ENCODE measurements around the gene GSS. TPM values are rescaled to one million over a fixed set of nuclear protein-coding genes. Genes with fewer than 3 reads are reported as not detected.

GSS gene
- total and polyA plus RNA-seq, 2 of the 8 experiments (the other 6 are each of a cell fraction or from before 2014, with no cell fraction given) = 34.6 to 43.2 TPM

GRCh38 chr20:34995696-34996095 is 40.1 kb upstream of the GSS start:
- Histone ChIP-seq H2BK5ac (ENCODE audit: low read depth, low read length) (no peak overlapping the region), H3K9me3 (ENCODE audit: insufficient read depth in 2 of 2, low read depth in 1 of 2, low read length in 1 of 2) (no peaks in the 10 kb centered on the region), H4K91ac (replicated peaks; ENCODE audit: insufficient read length, low read length) (no peak overlapping the region), H3K23ac (ENCODE audit: insufficient read length) (no peak overlapping the region), H3K79me2 (ENCODE audit: control insufficient read depth in 1 of 2, insufficient read depth in 2 of 2, low read length in 2 of 2) (no peaks in the 10 kb centered on the region), H3K4me2 (ENCODE audit: insufficient read depth in 1 of 2, low read depth in 2 of 2, low read length in 2 of 2) (no peak overlapping the region), H2BK15ac (ENCODE audit: low read length) (no peak overlapping the region), H4K8ac (ENCODE audit: extremely low read depth, insufficient read depth, low read length) (no peak overlapping the region), H3K27me3 (replicated peaks in 1 of 4; ENCODE audit: control insufficient read depth in 3 of 4, extremely low read depth in 1 of 4, insufficient read depth in 3 of 4, low read length in 3 of 4) (no peaks in the 10 kb centered on the region), H3K27ac (ENCODE audit: low read depth, low read length) (no peak overlapping the region), H3K36me3 (ENCODE audit: control insufficient read depth in 2 of 4, insufficient read depth in 4 of 4, low read length in 3 of 4) (peaks cover 2 to 9% (median 5%) of the 10 kb centered on the region in 4 experiments; a peak in 5 of 8 replicates), H2BK12ac (ENCODE audit: low read depth, low read length) (no peak overlapping the region), H3K18ac (ENCODE audit: extremely low read depth, low read length) (no peak overlapping the region), H3K56ac (replicated peaks; ENCODE audit: insufficient read length, low read depth, low read length) (no peak overlapping the region), H2AFZ (ENCODE audit: low read length) (no peak overlapping the region), H3K9ac (replicated peaks in 1 of 4; ENCODE audit: extremely low read depth in 1 of 4, low read depth in 3 of 4, low read length in 3 of 4) (no peak overlapping the region), H4K20me1 (replicated peaks in 1 of 2; ENCODE audit: control insufficient read depth in 1 of 2, insufficient read depth in 2 of 2, low read length in 2 of 2) (peaks cover 0 to 11% of the 10 kb centered on the region in 2 experiments), H3K4me1 (replicated peaks in 1 of 4; ENCODE audit: control insufficient read depth in 3 of 4, insufficient read depth in 4 of 4, low read length in 3 of 4) (no peaks in the 10 kb centered on the region), H3K23me2 (ENCODE audit: low read depth, low read length) (no peaks in the 10 kb centered on the region; the same call in 1 of the 2 replicates), H3K14ac (ENCODE audit: insufficient read length) (no peak overlapping the region), H3K79me1 (ENCODE audit: low read depth, low read length) (no peaks in the 10 kb centered on the region), H2BK20ac (ENCODE audit: low read length) (no peak overlapping the region), H3K4me3 (ENCODE audit: extremely low read depth in 1 of 4, insufficient read depth in 2 of 4, low read depth in 3 of 4, low read length in 4 of 4) (no peak overlapping the region), H4K5ac (ENCODE audit: insufficient read length, low read depth, low read length) (no peak overlapping the region), H3K4ac (replicated peaks; ENCODE audit: insufficient read length, low read depth, low read length) (no peak overlapping the region), H2BK120ac (replicated peaks; ENCODE audit: low read depth, low read length) (no peak overlapping the region), H2AK5ac (ENCODE audit: low read depth, low read length) (no peak overlapping the region)
- CTCF ChIA-PET (ENCODE audit: partially characterized antibody) = interaction anchor here (0.6 to 4.7 kb wide), 4 partner anchors 23 to 136 kb away, joined by 3 to 64 read pairs (median 4); partner anchors contain the start of genes ACSS2 and GGT7
- FAIRE-seq (no peak), DNase-seq (ENCODE audit: low read depth in 1 of 2, low spot score in 2 of 2) (no peak)
- WGBS, 2 experiments (ENCODE audit: extremely low coverage in 1 of 2, insufficient coverage in 1 of 2, insufficient read length in 1 of 2, insufficient replicate concordance in 2 of 2, low coverage in 1 of 2, low lambda C conversion rate in 2 of 2, missing lambda C conversion rate in 1 of 2) = 95% methylated on average over 7 of the region's 7 CpGs; no CpG with 5 or more reads in 1 of the 2 experiments
- POLR2A ChIA-PET (ENCODE audit: partially characterized antibody) = interaction anchor here (1.4 kb wide), 1 partner anchor 41 kb away, joined by 3 read pairs; no protein-coding TSS in a partner anchor
- TF ChIP-seq NANOG (IDR thresholded peaks at IDR 0.05; ENCODE audit: insufficient read depth, low read depth, low read length, poor library complexity, severe bottlenecking) (no peak), CTBP2 (IDR thresholded peaks at IDR 0.05; ENCODE audit: borderline replicate concordance, insufficient read depth, insufficient read length, low read length) (no peak), HDAC6 (IDR thresholded peaks at IDR 0.05; ENCODE audit: low read depth, low read length) (no peak), TEAD4 (IDR thresholded peaks at IDR 0.05; ENCODE audit: low read depth, low read length) (no peak), ZNF274 (IDR thresholded peaks at IDR 0.05; ENCODE audit: borderline replicate concordance, extremely low read depth, low read length) (no peak), EGR1 (IDR thresholded peaks at IDR 0.05; ENCODE audit: borderline replicate concordance, low read depth, low read length) (no peak), HDAC2 (IDR thresholded peaks at IDR 0.05; ENCODE audit: borderline replicate concordance in 1 of 2, low read depth in 2 of 2, low read length in 2 of 2) (no peak), USF2 (IDR thresholded peaks at IDR 0.05; ENCODE audit: low read length) (no peak), MAFK (IDR thresholded peaks at IDR 0.05; ENCODE audit: low read depth, low read length) (no peak), KDM4A (IDR thresholded peaks at IDR 0.05; ENCODE audit: low read depth, low read length, severe bottlenecking) (no peak), BCL11A (IDR thresholded peaks at IDR 0.05; ENCODE audit: low read depth in 2 of 2, low read length in 2 of 2) (no peak), CHD1 (IDR thresholded peaks at IDR 0.05; ENCODE audit: low read depth, low read length) (no peak), POU5F1 (IDR thresholded peaks at IDR 0.05; ENCODE audit: low read depth, low read length) (no peak)

Measured in H1 (cell line).